Pancreas (tissue), 10 donors: Measurements from ENCODE around the gene ALKBH7. TPM values are rescaled to one million over a fixed set of nuclear protein-coding genes. Genes with fewer than 3 reads are reported as not detected.
"Not testable (repeated sequence)": the region's sequence is repeated elsewhere in the genome, so short reads cannot be mapped to it uniquely, and the experiment has no call there.

Experiments
- ATAC-seq, 4 donors: fragments of 200-7000 bp; cut with Tn5 transposase; one replicate each; pipeline versions ENCODE4 v1.8.0 to v1.9.1; 2020; ENCODE audit warnings: mild to moderate bottlenecking in 4 of 4, moderate library complexity in 4 of 4
- DNase-seq, 6 donors: peaks; one replicate each; pipeline ENCODE4 v3.0.0-alpha.2; 2020
- FAIRE-seq: peaks from 2 replicates; lab custom pipeline; 2012; peaks lifted over from hg19 to GRCh38; lab: Jason Lieb, UNC
- H3K27ac ChIP-seq, 4 donors: fragments of 200-600 bp; sonication (generic); 1 replicate in 3 of 4; 2 replicates in 1 of 4; pipeline versions ENCODE4 v1.5.0 to v1.8.0; 2020
- H3K27me3 ChIP-seq, 4 donors: fragments of 200-600 bp; one replicate each; pipeline ENCODE4 v1.8.0; 2021
- H3K36me3 ChIP-seq, 3 donors: fragments of 200-600 bp; sonication (generic) in 1 of 3; one replicate each; pipeline versions ENCODE4 v1.5.0 to v1.8.0; 2020 to 2021
- H3K4me1 ChIP-seq, 3 donors: fragments of 200-600 bp; one replicate each; pipeline ENCODE4 v1.8.0; 2021
- H3K4me3 ChIP-seq, 4 donors: fragments of 200-600 bp; sonication (generic) in 2 of 4; one replicate each; pipeline versions ENCODE4 v1.5.0 to v1.8.0; 2020 to 2021
- H3K9me3 ChIP-seq, 4 donors: fragments of 200-600 bp; one replicate each; pipeline ENCODE4 v1.8.0; 2021
- WGBS, 2 donors: extraction: QIAGEN DNeasy Blood & Tissue Kit; methylation state at CpG; one replicate each; pipeline ENCODE4 v1.1.7; 2013; 5-methylcytosine and 5-hydroxymethylcytosine counted together
- intact Hi-C, 3 donors: fragments of 100-400 bp; cut with DNase I; formaldehyde crosslinking; loops; one replicate each; pipeline versions ENCODE4 v1.11.1 to v1.14.2; 2022
- polyA plus RNA-seq, 2 donors: library from polyadenylated mRNA; stranded (reverse); fragments of 200-250 nt; gene quantifications; one replicate each; pipeline ENCODE4 v1.2.3, GENCODE V29; 2013
- total RNA-seq, 6 donors: library from RNA; stranded (reverse); fragmentation: NEBNext Ultra II Directional in 4 of 6; extraction: Animal tissue kit (Norgen Biotek cat#: 25700) in 4 of 6; gene quantifications; one replicate each; pipeline versions ENCODE4 v1.2.1 to v1.2.4, GENCODE V29; 2021 to 2023
- TF ChIP-seq, protein P1 (sequence below), 4 donors: fragments of 200-600 bp; sonication (generic) in 3 of 4; IDR thresholded peaks; one replicate each; pipeline versions ENCODE4 v1.5.0 to v1.8.0; 2021; ENCODE audit warnings: antibody characterized with exemption in 4 of 4
- donor health status: healthy with polysubstance abuse.
- donor health status: DM: no; HTN: no; CAD: no; lungs with moderate emphysema.
- donor health status: DM: no; HTN: no; CAD: no.
- donor health status: control.
- donor health status: control.
- donor health status: Bipolar disorder and iron deficiency.
- donor health status: DM: yes; HTN: yes; CAD: no.
- donor health status: DM: no; HTN: no; CAD: no.
- donor health status: DM: no; HTN: no; CAD: no.
- donor health status: DM: yes; HTN: yes; CAD: no.

The ALKBH7 gene
- total and polyA plus RNA-seq, 8 donors, result 29.3 to 69.4 (median 53.4) TPM

DNA sequence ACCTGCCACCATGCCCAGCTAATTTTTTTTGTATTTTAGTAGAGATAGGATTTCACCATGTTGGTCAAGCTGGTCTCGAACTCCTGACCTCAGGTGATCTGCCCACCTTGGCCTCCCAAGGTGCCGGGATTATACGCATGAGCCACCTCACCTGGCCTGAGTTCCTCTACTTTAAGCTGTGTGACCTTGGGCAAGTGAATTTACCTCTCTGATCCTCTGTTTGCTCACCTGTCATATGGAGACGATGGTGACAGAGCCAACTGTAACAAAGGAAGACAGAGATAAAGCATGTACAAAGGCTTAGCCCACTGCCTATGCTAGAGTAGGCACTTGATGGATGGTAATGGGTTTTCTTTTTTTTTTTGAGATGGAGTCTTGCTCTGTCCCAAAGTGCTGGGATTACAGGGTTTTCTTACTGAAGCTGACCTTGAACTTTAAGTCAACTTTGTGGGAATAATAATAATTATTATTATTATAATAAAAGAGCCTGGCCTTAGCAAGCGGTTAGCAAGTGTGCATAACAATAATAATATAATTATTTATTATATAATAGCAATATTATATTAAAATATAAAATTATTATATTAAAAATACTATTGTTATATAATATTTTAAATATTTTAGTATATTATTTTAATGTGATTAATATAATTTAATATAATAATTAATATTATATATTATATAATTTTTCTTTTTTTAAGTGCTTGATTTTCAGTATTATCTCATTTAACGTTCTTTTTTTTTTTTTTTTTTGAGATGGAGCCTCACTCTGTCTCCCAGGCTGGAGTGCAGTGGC is 37.9 kb upstream of the ALKBH7 start:
- no peak for ATAC-seq
- Histone ChIP-seq H3K4me1 (no peaks in the 10 kb centered on the region), H3K27me3 (no peaks in the 10 kb centered on the region), H3K36me3 (no peaks in the 10 kb centered on the region), H3K9me3 (no peaks in the 10 kb centered on the region), H3K27ac (no peak overlapping the region), H3K4me3 (no peak overlapping the region)
- 54 to 58% methylated on average over 6 of the region's 6 CpGs for WGBS, 2 donors
- peak; percentile 93 for FAIRE-seq
- DNase-seq, result no peak
- TF ChIP-seq, protein P1, sequence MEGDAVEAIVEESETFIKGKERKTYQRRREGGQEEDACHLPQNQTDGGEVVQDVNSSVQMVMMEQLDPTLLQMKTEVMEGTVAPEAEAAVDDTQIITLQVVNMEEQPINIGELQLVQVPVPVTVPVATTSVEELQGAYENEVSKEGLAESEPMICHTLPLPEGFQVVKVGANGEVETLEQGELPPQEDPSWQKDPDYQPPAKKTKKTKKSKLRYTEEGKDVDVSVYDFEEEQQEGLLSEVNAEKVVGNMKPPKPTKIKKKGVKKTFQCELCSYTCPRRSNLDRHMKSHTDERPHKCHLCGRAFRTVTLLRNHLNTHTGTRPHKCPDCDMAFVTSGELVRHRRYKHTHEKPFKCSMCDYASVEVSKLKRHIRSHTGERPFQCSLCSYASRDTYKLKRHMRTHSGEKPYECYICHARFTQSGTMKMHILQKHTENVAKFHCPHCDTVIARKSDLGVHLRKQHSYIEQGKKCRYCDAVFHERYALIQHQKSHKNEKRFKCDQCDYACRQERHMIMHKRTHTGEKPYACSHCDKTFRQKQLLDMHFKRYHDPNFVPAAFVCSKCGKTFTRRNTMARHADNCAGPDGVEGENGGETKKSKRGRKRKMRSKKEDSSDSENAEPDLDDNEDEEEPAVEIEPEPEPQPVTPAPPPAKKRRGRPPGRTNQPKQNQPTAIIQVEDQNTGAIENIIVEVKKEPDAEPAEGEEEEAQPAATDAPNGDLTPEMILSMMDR (IDR thresholded peaks at IDR 0.05), result no peak
- intact Hi-C loops, result no loop called here

DNA sequence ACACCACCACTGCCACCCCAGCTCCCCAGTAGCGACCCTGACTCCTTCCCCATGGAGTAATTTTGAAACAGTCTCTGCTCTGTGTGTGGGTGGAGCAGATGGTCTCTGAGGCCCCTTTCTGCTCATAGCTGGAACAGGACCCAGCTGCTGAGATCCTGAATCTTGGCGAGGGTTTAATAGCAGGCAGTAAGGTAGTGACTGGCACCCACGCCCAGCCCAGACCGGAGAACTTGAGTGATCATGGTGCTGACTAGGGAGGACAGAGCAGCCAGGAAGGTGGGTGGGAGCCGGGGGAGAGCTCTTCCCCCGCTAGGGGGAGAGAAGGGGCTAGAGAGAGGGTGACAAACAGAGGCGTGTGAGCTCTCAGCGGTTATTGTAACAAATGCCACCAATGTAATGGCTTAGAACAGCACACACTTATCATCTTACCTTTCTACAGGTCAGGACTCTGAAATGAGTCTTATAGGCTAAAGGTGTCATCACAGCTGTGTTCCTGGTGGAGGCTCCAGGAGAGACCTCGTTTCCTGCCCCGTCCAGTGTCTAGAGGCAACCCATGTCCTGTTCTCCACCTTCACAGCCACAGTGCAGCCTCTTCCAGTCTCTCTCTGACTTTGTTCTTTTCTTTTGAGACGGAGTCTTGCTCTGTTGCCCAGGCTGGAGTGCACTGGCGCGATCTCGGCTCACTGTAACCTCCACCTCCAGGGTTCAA is 31.9 kb upstream of the ALKBH7 start:
- Histone ChIP-seq H3K36me3 (no peaks in the 10 kb centered on the region), H3K27ac (no peak overlapping the region), H3K4me3 (no peak overlapping the region), H3K27me3 (no peaks in the 10 kb centered on the region), H3K9me3 (no peaks in the 10 kb centered on the region), H3K4me1 (no peaks in the 10 kb centered on the region)
- FAIRE-seq (no peak), DNase-seq (no peak), ATAC-seq (no peak)
- TF ChIP-seq, protein P1 (IDR thresholded peaks at IDR 0.05), result no peak
- intact Hi-C loops, result no loop called here
- WGBS, 2 donors, result 60 to 80% methylated on average over 14 of the region's 14 CpGs

DNA sequence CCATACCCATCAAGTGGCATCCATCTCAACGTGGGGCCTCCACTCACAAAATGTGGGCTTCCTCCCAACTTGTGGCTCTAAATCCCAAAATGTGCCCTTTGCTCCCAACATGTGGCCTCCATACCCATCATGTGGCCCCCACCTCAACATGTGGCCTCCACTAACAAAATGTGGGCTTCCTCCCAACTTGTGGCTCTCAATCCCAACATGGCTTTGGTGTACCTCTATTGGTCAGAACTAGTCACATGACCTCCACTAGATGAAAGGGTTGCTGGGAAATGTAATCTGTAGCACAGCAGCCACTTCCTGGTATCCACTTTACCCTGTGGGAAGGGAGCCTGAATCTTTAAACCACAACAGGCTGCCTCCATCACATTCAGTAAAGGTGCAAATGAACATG is 29.1 kb upstream of the ALKBH7 start:
- ATAC-seq (no peak), DNase-seq (no peak)

DNA sequence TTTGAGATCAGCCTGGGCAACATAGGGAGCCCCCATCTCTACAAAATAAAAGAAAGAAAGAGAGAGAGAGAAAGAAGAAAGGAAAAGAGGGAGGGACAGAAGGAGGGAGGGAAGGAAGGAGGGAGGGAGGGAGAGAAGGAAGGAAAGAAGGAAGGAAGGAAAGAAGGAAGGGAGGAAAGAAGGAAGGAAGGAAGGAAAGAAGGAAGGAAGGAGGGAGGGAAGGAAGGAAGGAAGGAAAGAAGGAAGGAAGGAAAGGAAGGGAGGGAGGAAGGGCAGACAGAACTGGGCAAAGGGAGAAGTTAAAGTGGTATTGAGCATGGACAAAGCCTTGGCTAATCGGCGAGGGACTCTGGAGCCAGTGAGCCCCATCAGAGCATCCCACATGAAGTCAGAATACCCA is 23.3 kb upstream of the ALKBH7 start:
- H3K4me3 ChIP-seq, intact Hi-C loops, FAIRE-seq, H3K4me1 ChIP-seq, ATAC-seq, DNase-seq, H3K36me3 ChIP-seq, H3K9me3 ChIP-seq, H3K27ac ChIP-seq, H3K27me3 ChIP-seq: not testable (repeated sequence)
- WGBS, 2 donors, result 65 to 68% methylated on average over 2 of the region's 2 CpGs

More for the DNA sequence above, 29.1 kb upstream of the ALKBH7 start:
- Histone ChIP-seq H3K27ac (no peak overlapping the region), H3K9me3 (no peaks in the 10 kb centered on the region), H3K4me1 (no peaks in the 10 kb centered on the region), H3K27me3 (no peaks in the 10 kb centered on the region), H3K36me3 (no peaks in the 10 kb centered on the region), H3K4me3 (no peak overlapping the region)
- intact Hi-C loops, result no loop called here
- no peak for FAIRE-seq
- TF ChIP-seq, protein P1 (IDR thresholded peaks at IDR 0.05), result no peak
- 91 to 92% methylated on average over 1 of the region's 1 CpG for WGBS, 2 donors

DNA sequence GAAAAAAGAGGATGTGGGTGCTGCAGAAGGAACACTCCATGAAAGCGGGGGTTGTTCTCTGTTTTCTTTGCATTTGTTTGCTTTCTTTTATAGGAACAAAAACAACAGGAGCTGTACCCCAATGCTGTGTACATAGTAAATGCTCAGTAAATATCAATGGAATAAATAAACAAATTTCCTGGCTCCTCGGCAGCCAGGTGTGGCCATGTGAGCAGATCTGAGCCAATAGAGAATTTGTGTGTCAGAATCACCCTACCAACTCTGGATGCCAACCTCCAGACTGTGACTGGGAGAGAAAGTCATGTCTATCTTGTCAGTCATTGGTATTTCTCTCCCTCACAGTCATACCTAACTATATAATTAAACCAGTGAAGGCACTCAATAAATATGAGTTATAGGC is 21.9 kb upstream of the ALKBH7 start:
- intact Hi-C loops, result no loop called here
- WGBS, 2 donors, result 62 to 77% methylated on average over 2 of the region's 2 CpGs
- Histone ChIP-seq H3K9me3 (no peaks in the 10 kb centered on the region), H3K4me1 (no peaks in the 10 kb centered on the region), H3K4me3 (no peak overlapping the region), H3K27me3 (no peaks in the 10 kb centered on the region), H3K27ac (no peak overlapping the region), H3K36me3 (no peaks in the 10 kb centered on the region)
- TF ChIP-seq, protein P1 (IDR thresholded peaks at IDR 0.05), result no peak
- FAIRE-seq (no peak), ATAC-seq (no peak), DNase-seq (no peak)
